ENCODE data around the gene IL1RAPL1.
A peak's percentile ranks its signal among the peaks of the same experiment; 100 is the strongest.

Gene IL1RAPL1

GRCh38 chrX:29071525-29072320, 484.5 kb downstream of the IL1RAPL1 start:
- Histone ChIP-seq H3K27me3 (replicated peaks) (no peaks in the 10 kb centered on the region), H3K27ac (no peak overlapping the region), H3K4me3 (ENCODE audit: low read depth, low read length) (no peak overlapping the region), H3K36me3 (replicated peaks) (no peaks in the 10 kb centered on the region)
- no peak for TF ChIP-seq CTCF (IDR thresholded peaks at IDR 0.05; ENCODE audit: low read depth, low read length, missing control alignments)
- no peak for DNase-seq
- in situ Hi-C loops (cut with HindIII; ENCODE audit: low pct_ligation_motif_present, low sequenced_read_pairs), result no loop called here

GRCh38 chrX:29082558-29082957, 495.3 kb downstream of the IL1RAPL1 start:
- no peak overlapping the region for H3K27ac ChIP-seq
- no peaks in the 10 kb centered on the region for H3K27me3 ChIP-seq (replicated peaks)
- DNase-seq, result no peak
- TF ChIP-seq CTCF (IDR thresholded peaks at IDR 0.05; ENCODE audit: low read depth, low read length, missing control alignments), result no peak
- H3K36me3 ChIP-seq (replicated peaks), result no peaks in the 10 kb centered on the region
- in situ Hi-C loops (cut with HindIII; ENCODE audit: low pct_ligation_motif_present, low sequenced_read_pairs), result no loop called here
- H3K4me3 ChIP-seq (ENCODE audit: low read depth, low read length), result no peak overlapping the region

- H3K4me3 ChIP-seq (ENCODE audit: low read depth, low read length), result no peak overlapping the region
- H3K27ac ChIP-seq, result no peak overlapping the region
- DNase-seq, result no peak
- H3K27me3 ChIP-seq (replicated peaks), result no peaks in the 10 kb centered on the region
- no peak for TF ChIP-seq CTCF (IDR thresholded peaks at IDR 0.05; ENCODE audit: low read depth, low read length, missing control alignments)
- in situ Hi-C loops (cut with HindIII; ENCODE audit: low pct_ligation_motif_present, low sequenced_read_pairs), result no loop called here
- H3K36me3 ChIP-seq (replicated peaks), result no peaks in the 10 kb centered on the region
These were observed 496.6 kb downstream of the IL1RAPL1 start for GRCh38 chrX:29083823-29084222.

- H3K36me3 ChIP-seq (replicated peaks), result no peaks in the 10 kb centered on the region
- H3K27me3 ChIP-seq (replicated peaks), result no peaks in the 10 kb centered on the region
- TF ChIP-seq CTCF (IDR thresholded peaks at IDR 0.05; ENCODE audit: low read depth, low read length, missing control alignments), result peak; percentile 30
- DNase-seq, result no peak
- H3K4me3 ChIP-seq (ENCODE audit: low read depth, low read length), result no peak overlapping the region
- in situ Hi-C loops (cut with HindIII; ENCODE audit: low pct_ligation_motif_present, low sequenced_read_pairs), result no loop called here
- H3K27ac ChIP-seq, result no peak overlapping the region
These were observed 503.6 kb downstream of the IL1RAPL1 start for GRCh38 chrX:29090811-29091210.

GRCh38 chrX:29107231-29107630, 520.0 kb downstream of the IL1RAPL1 start:
- in situ Hi-C loops (cut with HindIII; ENCODE audit: low pct_ligation_motif_present, low sequenced_read_pairs), result no loop called here
- H3K36me3 ChIP-seq (replicated peaks), result no peaks in the 10 kb centered on the region
- no peak for TF ChIP-seq CTCF (IDR thresholded peaks at IDR 0.05; ENCODE audit: low read depth, low read length, missing control alignments)
- no peak for DNase-seq
- H3K27ac ChIP-seq, result no peak overlapping the region
- H3K27me3 ChIP-seq (replicated peaks), result no peaks in the 10 kb centered on the region
- H3K4me3 ChIP-seq (ENCODE audit: low read depth, low read length), result no peak overlapping the region

GRCh38 chrX:29110041-29110440, 522.8 kb downstream of the IL1RAPL1 start:
- no peak for DNase-seq
- H3K27ac ChIP-seq, result no peak overlapping the region
- in situ Hi-C loops (cut with HindIII; ENCODE audit: low pct_ligation_motif_present, low sequenced_read_pairs), result no loop called here
- TF ChIP-seq CTCF (IDR thresholded peaks at IDR 0.05; ENCODE audit: low read depth, low read length, missing control alignments), result no peak
- H3K27me3 ChIP-seq (replicated peaks), result no peaks in the 10 kb centered on the region
- no peak overlapping the region for H3K4me3 ChIP-seq (ENCODE audit: low read depth, low read length)
- H3K36me3 ChIP-seq (replicated peaks), result no peaks in the 10 kb centered on the region

Data from brain microvascular endothelial cell (primary cell).